ENCODE measurements around the gene REV3L. TPM values are rescaled to one million over a fixed set of nuclear protein-coding genes. Genes with fewer than 3 reads are reported as not detected.
"Not testable (repeated sequence)": the region's sequence is repeated elsewhere in the genome, so short reads cannot be mapped to it uniquely, and the experiment has no call there.

REV3L gene
- total RNA-seq, 1 donor from 2014 or later: 11.7 TPM

- DNase-seq (ENCODE audit: low spot score): no peak
- ATAC-seq: no peak
Measured at GRCh38 chr6:111494951-111495635, 12.1 kb upstream of the REV3L start.

DNA sequence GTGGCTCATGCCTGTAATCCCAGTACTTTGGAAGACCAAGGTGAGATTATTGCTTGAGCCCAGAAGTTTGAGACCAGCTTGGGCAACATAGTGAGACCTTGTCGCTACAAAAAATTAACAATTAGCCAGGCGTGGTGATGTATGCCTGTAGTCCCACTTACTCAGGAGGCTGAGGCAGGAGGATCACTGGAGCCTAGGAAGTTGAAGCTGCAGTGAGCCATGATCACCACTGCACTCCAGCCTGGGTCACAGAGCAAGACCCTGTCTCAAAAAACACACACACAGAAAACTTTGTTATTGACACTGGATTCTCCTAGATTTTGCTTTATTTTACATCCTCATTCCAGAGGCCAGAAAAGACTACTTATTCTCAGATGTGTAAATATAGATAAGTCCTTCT, 9.5 kb upstream of the REV3L start:
- ATAC-seq (no peak), DNase-seq (ENCODE audit: low spot score) (no peak)

DNA sequence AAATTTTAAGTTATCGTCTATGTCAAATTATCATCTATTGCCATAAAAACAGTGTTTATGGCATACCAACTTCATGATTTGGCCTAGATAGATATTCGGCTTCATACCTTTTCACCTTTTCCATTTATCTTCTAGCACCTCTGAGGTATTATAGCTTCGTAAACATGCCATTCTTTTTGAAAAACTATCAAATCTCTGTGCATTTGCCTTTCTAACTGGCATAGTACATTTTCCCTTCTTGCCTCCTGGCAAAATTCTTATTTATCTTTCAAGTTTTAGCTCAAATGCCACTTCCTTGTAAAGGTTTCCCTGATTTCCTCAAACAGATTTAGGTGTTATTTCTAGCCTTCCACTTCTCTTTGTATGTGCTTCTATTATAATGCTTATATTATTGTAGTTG, 7.0 kb upstream of the REV3L start:
- ATAC-seq: no peak
- DNase-seq (ENCODE audit: low spot score): no peak

GRCh38 chr6:111487661-111488060, 4.6 kb upstream of the REV3L start:
- ATAC-seq: no peak
- no peak for DNase-seq (ENCODE audit: low spot score)

DNA sequence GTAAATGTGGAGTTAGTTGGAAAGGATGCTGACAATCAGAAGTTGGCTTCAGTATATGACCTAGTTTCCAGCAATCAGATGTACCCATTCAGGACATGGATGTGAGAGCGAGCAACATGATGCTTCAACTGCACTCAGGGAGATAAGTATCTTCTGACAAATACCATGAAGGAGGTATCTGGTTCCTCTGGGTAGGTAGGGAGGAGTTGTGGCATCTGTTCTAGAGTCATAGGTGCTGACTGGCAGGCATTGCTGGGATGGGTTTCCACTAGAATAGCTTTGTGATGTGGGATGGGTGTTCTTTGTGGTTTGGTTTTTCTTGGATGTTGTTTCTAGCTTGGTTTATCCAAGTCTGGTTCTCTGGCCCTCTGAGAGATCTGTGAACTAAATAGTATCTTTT, 3.9 kb upstream of the REV3L start:
- DNase-seq (ENCODE audit: low spot score) (no peak), ATAC-seq (no peak)

DNA sequence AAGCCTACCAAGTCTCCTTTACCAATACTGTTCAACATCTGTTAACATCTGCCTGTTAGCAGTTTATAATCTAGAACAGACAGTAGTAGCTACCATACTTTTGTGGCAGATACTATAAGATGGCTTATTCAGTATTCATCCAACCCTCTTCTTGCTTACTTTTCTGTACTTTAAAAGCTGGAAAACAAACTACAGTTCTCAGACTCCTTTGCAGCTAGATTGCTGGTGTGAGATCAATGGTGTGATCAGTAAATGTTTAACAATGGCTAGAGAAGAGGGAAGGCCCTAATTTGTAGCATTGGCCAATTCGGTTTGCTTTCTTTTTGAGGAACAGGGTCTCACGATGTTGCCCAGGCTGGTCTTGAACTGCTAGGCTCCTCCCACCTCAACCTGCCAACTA, 3.5 kb upstream of the REV3L start:
- DNase-seq (ENCODE audit: low spot score) (no peak), ATAC-seq (no peak)

- ATAC-seq (no peak), DNase-seq (ENCODE audit: low spot score) (no peak)
Measured at GRCh38 chr6:111485342-111485741, 2.3 kb upstream of the REV3L start.

GRCh38 chr6:111484633-111484930, 1.6 kb upstream of the REV3L start:
- ATAC-seq (no peak), DNase-seq (ENCODE audit: low spot score) (no peak)

GRCh38 chr6:111483736-111484632, 966 bp upstream of the REV3L start:
- ATAC-seq: peak; percentile 82
- DNase-seq (ENCODE audit: low spot score): peak; percentile 92

GRCh38 chr6:111482188-111482958, 645 bp downstream of the REV3L start:
- ATAC-seq: peak; percentile 45
- peak; percentile 72 for DNase-seq (ENCODE audit: low spot score)

GRCh38 chr6:111481836-111482187, 1.2 kb downstream of the REV3L start:
- no peak for ATAC-seq
- no peak for DNase-seq (ENCODE audit: low spot score)

DNA sequence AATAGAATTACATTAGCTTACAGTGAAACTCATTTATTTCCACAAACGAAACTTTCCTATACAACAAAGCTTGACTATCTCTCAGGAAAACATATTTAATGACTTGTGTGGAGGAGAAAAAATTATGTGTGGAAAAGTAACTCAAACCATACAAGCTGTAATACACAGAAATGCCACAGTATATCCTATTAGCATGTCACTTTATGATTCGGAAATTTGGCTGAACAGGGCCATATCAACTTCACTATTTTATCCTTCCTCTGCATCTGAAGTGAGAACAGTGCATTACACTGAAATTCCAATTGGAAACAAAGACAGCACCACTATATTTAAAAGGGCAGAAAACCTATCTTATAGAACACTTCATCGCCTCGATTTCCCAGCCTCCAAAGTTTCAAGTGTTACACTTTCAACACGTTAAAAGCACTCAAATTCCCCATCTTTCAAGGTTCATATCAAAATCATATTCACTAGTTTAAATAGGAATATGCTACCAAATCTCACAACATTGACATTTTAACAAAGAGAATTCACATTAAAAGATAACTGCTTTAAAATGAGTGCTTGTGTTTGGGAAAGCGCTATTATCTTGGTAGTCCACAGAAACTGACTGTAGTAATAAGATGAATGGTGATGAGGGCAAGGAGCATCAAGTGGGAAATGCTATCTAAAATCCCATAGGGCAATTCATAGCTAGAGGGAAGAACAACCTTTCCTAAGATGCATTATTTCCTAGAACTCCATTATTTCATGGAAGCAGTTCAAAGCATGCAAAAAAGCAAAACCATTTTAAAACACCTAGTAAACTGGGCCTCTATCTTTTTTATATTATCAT, 1.8 kb downstream of the REV3L start:
- DNase-seq (ENCODE audit: low spot score) (no peak), ATAC-seq (no peak)

DNA sequence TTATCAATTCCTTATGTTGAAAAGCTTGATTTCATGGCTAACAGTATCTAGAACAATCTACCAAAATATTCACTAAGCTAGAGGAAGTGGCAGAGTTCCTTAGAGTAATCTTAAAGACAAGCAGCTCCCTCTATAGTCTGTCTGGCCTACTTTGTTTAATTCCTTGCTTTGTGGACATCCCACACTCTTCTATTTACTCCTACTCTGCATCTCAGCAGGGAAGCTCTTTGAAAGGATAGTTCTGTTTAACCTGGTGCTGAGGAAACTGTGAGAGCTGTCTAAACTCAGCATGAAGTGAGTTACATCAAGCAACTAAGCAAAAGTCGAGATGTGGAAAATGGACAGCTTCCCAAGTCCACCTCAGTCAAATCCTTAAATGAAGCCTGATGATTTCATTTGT, 4.3 kb downstream of the REV3L start:
- no peak for ATAC-seq
- no peak for DNase-seq (ENCODE audit: low spot score)

DNA sequence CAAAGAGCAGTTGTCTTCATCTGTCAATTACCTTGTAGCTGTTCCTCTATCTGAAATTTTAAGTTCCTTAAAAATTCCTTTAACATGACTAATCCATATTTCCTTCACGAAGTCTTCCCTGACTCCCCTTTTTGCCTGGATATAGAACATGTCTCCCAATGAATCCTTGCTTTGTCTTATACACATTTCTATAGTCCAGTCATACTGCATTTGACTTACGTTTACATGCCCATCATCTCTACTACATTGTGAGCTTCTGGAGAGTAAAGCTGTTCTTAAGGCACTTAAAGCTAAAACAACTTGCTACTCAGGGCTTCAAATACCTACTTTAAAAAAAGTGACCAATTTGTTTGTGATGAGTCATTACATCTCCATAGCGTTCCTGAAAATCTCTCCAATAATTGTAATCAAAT, 4.9 kb downstream of the REV3L start:
- DNase-seq (ENCODE audit: low spot score) (no peak), ATAC-seq (no peak)

DNA sequence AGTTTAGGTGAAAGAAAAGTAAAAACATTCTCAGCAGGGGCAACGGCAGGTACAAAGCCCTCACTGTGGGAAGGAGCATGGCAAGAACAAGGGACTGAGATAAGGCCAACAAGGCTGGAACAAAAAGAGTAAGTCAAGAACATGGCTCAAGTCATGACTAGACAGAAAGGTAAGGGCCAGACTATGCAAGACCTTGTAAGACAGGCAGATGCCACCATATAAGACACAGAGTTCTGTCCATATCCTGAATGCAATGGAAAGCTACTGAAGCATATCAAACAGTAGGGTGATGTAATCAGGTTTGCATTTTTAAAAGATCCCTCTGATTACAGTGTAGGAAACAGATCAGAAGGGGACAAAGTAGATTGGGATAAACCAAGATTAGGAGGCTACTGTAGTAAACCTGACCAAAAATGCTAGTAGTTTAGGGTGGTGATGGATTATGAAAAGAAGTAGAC, 5.5 kb downstream of the REV3L start:
- DNase-seq (ENCODE audit: low spot score) (no peak), ATAC-seq (no peak)

DNA sequence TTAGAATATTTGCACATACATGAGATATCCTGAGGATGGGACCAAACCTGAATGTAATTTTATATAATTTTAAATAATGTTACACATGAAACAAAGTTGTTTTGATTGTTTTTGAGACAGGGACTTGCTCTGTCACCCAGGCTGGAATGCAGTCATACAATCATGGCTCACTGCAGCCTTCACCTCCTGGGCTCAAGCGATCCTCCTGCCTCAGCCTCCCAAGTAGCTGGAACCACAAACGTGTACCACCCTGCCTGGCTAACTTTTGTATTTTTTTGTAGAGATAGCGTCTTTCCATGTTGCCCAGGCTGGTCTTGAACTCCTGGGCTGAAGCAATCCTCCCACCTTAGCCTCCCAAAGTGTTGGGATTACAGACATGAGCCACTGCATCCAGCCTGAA, 7.0 kb downstream of the REV3L start:
- not testable (repeated sequence) for DNase-seq (ENCODE audit: low spot score); ATAC-seq

- DNase-seq (ENCODE audit: low spot score) (no peak), ATAC-seq (no peak)
Measured at GRCh38 chr6:111474771-111475170, 8.2 kb downstream of the REV3L start.

GRCh38 chr6:111474106-111474505, 8.9 kb downstream of the REV3L start:
- ATAC-seq (no peak), DNase-seq (ENCODE audit: low spot score) (no peak)

- ATAC-seq (no peak), DNase-seq (ENCODE audit: low spot score) (no peak)
Measured at GRCh38 chr6:111472933-111473435, 10.0 kb downstream of the REV3L start.

GRCh38 chr6:111471958-111472357, 11.1 kb downstream of the REV3L start:
- no peak for ATAC-seq
- no peak for DNase-seq (ENCODE audit: low spot score)

GRCh38 chr6:111471533-111471932, 11.5 kb downstream of the REV3L start:
- ATAC-seq (no peak), DNase-seq (ENCODE audit: low spot score) (no peak)

All from left lobe of liver (tissue), 2 donors.